ENCODE data around the gene CABP1. TPM values are rescaled to one million over a fixed set of nuclear protein-coding genes. Genes with fewer than 3 reads are reported as not detected.
A peak's percentile ranks its signal among the peaks of the same experiment; 100 is the strongest.

CABP1 gene
- total and polyA plus RNA-seq, 9 of the 15 experiments (the other 6 are each of a cell fraction or from before 2014, with no cell fraction given): not detected

GRCh38 chr12:120625557-120626419 lies 14.6 kb upstream of the CABP1 start (continued):
- peak; percentile 24; the same call in 1 of the 2 replicates for TF ChIP-seq ZBTB1 (CRISPR knock-in tag; IDR thresholded peaks at IDR 0.05; ENCODE audit: borderline replicate concordance, low read depth)
- peak; percentile 44; the same call in 1 of the 2 replicates for TF ChIP-seq HDGF (IDR thresholded peaks at IDR 0.05)
- TF ChIP-seq MXI1 (IDR thresholded peaks at IDR 0.05; ENCODE audit: low read depth, low read length): no peak
- peak; percentile 32; the same call in 1 of the 2 replicates for TF ChIP-seq CC2D1A (IDR thresholded peaks at IDR 0.05)
- 0 out of 4 replicates have a peak, but pooled peaks of 1 of the 2 experiments have one; percentile 30 for TF ChIP-seq KDM4B (IDR thresholded peaks at IDR 0.05; ENCODE audit: borderline replicate concordance in 2 of 2, low read depth in 1 of 2)
- peak; percentile 41 for TF ChIP-seq TBP (optimal IDR thresholded peaks at IDR 0.05; ENCODE audit: low read depth, low read length)
- TF ChIP-seq CBX1 (IDR thresholded peaks at IDR 0.05; ENCODE audit: low read depth): peak; percentile 96
- TF ChIP-seq SP1 (CRISPR knock-in tag; IDR thresholded peaks at IDR 0.05): peak; percentile 42; the same call in 1 of the 2 replicates
- TF ChIP-seq TOE1 (IDR thresholded peaks at IDR 0.05; ENCODE audit: borderline replicate concordance): peak; percentile 86
- TF ChIP-seq TOE1 (CRISPR knock-in tag; IDR thresholded peaks at IDR 0.05; ENCODE audit: borderline replicate concordance, low read depth): no peak
- TF ChIP-seq BCL6 (CRISPR knock-in tag; IDR thresholded peaks at IDR 0.05): no peak
- peak; percentile 82 for TF ChIP-seq MAX (CRISPR knock-in tag; IDR thresholded peaks at IDR 0.05)
- TF ChIP-seq ZNF511 (CRISPR knock-in tag; IDR thresholded peaks at IDR 0.05): no peak
- TF ChIP-seq RBFOX2 (IDR thresholded peaks at IDR 0.05; ENCODE audit: low read depth, low read length): peak; percentile 61
- peak; percentile 99 for TF ChIP-seq USF1 (CRISPR knock-in tag; IDR thresholded peaks at IDR 0.05)
- TF ChIP-seq TFAP4 (CRISPR knock-in tag; IDR thresholded peaks at IDR 0.05; ENCODE audit: borderline replicate concordance): peak; percentile 63
- no peak for TF ChIP-seq ZNF174 (CRISPR knock-in tag; IDR thresholded peaks at IDR 0.05)
- TF ChIP-seq HES1 (IDR thresholded peaks at IDR 0.05; ENCODE audit: low read depth): no peak
